ENCODE results near the gene STXBP6.

GRCh38 chr14:24978862-24979724, 70.9 kb downstream of the STXBP6 start:
- TF ChIP-seq CTCF (IDR thresholded peaks at IDR 0.05; ENCODE audit: insufficient read depth, low read depth, low read length) (no peak), EZH2 (IDR thresholded peaks at IDR 0.05; ENCODE audit: insufficient read depth, low read length) (no peak)

Measured in astrocyte (in vitro differentiated cells and primary cell).